ENCODE measurements around the gene INAFM2.

The INAFM2 gene

DNA sequence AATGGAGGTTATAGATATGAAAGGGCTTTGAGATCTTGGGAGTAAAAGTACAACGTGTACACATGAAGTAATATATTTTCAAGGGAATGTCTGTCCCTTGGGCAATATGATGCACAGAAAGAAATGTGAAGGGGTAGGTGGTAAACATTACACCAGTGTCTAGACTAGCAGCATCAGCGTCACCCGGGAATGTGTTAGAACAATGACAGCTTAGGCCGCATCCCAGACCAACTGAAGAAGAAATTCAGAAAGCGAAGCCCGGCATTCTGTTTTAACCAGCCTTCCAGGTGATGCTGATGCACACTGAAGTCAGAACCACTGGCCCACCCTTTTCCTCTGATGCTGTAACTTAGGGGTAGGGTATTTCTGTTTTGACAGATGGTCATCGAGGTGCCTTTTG is 6.3 kb downstream of the INAFM2 start:
- no peak for DNase-seq (ENCODE audit: low spot score)

GRCh38 chr15:40330368-40330836 is 6.9 kb downstream of the INAFM2 start:
- no peak for DNase-seq (ENCODE audit: low spot score)

DNA sequence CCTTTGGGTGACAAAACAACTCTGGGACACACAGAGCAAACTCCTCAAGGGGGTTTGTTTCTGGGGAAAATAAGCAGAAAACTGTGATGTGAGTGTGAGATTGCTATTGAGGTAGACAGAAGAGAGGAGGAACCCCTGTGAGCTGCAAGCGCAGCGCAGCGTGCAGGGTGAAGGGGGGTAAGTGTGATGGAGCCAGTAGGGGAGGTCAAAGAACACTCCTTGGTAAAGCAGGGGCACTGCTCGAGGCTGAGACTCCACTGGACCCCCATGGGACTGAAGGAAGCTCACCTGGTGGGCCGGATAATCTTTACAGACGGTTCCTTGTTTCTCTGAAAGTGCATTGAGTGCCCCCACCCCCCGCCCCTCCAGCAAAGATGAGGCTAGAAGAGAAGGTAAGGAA is 7.5 kb downstream of the INAFM2 start:
- DNase-seq (ENCODE audit: low spot score), result no peak

DNA sequence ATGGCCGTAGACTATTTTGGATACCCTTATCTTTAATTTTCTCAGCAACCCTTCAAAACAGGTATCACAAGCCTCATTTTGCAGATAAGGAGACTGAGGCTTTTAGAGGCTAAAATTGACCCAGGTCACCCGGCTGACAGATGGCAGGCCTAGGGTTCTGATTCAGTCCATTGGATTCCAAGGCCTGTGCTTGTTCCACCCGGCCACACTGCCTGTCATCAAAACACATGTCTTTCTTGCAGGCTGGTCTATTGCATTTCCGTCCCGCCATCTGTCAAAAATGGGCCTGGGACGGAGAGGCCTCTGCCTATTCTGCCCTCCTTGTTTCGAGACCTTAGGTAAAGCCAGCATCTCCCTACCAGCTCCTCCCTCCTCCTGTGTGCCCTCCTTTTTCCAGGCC is 8.1 kb downstream of the INAFM2 start:
- no peak for DNase-seq (ENCODE audit: low spot score)

DNA sequence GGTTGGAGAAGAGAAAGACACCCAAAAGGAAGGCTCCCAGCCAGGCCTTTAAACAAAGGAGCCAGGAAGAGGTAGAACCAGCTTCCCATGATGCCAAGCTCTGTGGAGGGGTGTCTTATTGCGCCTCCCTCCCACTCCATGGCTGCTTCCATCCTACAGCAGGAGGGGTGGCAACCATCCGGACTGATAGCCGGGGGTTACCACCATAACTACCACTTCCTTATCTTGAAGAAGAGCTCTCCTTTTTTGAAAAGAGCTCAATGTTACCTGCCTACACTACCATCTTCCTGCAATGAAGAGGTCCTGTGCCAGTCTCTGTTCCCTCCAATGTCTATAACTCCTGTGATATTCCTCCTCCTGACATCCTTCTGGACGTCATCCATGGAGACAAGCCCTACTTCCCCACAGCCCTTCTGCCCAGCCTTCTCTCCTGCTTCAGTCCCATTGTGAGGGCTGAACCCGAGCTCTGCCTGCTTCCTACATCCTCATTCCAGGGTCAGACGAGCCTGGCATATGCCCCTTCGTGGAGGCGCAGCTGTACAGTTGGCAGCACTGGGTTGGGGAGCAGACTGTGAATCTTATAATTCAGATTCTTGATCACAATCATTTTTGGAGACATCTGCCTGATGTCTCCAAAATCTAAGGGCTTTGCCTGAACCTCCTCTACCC is 8.8 kb downstream of the INAFM2 start:
- no peak for DNase-seq (ENCODE audit: low spot score)

DNA sequence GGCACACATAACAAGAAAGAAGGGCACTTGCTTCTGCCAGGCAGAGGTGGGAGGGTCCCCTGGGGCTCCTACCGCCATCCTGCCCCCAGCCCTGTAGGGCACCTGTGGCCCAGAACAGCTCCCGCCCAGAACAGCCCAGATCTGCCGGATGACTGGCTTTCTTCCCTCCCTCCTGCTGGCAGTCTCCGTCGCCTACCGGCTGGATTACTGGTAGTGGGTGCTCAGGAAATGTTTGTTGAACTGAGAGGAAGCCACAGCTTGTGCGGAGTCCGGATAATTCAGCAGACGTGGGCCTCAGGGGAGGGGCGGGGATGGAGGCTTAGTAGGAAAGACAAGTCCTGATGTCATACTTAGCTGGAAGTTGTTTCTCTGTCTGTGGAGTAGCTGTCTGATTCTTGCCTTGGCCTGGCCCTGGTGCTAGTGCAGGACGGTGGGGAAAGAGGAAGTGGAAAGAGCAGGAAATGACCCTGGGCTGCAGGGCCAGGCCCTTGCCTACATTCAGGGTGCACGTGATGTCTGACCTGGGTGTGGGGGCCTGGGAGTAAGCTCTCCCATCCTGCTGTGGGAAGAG is 10.5 kb downstream of the INAFM2 start:
- no peak for DNase-seq (ENCODE audit: low spot score)

- DNase-seq (ENCODE audit: low spot score), result no peak
Measured at GRCh38 chr15:40334541-40334940, 11.0 kb downstream of the INAFM2 start.

- DNase-seq (ENCODE audit: low spot score), result no peak
Measured at GRCh38 chr15:40334941-40335795, 11.7 kb downstream of the INAFM2 start.

GRCh38 chr15:40335938-40336743 is 12.6 kb downstream of the INAFM2 start:
- DNase-seq (ENCODE audit: low spot score), result no peak

DNA sequence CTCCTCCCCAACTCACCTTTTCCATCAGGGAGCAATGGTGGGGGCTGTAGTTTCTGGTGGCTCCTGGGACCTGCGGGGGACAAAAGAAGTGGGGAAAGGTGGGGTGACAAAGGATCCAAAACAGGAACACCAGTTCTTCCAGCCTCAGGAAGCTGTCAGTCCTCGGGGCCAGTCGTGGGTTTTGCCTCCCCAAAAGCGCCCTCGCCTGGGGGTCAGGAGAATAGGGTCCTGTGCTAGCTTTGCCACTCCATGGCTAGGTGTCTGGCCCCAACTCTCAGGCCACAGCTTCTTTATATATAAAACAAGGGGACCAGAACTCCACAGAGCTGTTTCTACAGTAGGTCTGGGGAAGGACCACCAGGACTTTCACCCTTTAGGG is 13.2 kb downstream of the INAFM2 start:
- DNase-seq (ENCODE audit: low spot score), result no peak

DNA sequence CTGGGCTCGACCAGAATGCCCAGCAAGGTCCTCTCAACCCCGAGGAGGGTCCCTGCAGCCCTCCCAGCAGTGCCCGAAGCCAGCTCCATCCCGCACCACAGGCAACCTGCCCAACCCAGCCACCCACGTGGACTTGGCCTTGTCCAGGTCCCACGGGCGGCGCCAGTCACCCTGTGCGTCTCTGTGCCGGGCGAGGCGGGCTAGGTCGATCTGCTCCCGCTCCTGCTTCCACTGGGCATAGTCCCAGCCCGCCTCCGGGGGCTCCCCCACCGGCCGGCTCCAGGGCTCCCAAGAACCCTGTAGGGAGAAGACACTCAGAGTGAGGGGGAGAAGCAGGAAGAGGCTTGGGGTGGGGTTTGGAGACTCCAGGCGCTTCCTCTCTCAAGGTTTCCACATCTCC is 14.1 kb downstream of the INAFM2 start:
- DNase-seq (ENCODE audit: low spot score), result no peak

- DNase-seq (ENCODE audit: low spot score), result peak; percentile 75
Measured at GRCh38 chr15:40338041-40338657, 14.7 kb downstream of the INAFM2 start.

GRCh38 chr15:40338921-40339620 is 15.6 kb downstream of the INAFM2 start:
- DNase-seq (ENCODE audit: low spot score), result peak; percentile 93

DNA sequence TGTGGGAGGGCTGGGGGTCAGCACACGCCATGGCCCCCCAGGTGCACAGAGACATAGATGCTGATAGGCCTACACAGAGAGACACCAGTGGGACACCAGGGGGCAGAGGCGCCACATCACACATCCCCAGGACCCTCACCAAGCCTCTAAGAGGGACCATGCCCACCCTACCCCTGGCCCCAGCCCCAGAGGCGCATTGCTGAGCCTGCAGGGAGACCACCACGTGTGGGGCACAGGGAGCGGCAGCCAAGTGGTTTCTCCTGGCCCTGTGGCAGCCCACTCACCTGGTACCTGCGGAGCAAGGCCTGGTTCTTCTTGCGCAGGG is 16.1 kb downstream of the INAFM2 start:
- no peak for DNase-seq (ENCODE audit: low spot score)

- peak; percentile 70 for DNase-seq (ENCODE audit: low spot score)
Measured at GRCh38 chr15:40340038-40340739, 16.7 kb downstream of the INAFM2 start.

DNA sequence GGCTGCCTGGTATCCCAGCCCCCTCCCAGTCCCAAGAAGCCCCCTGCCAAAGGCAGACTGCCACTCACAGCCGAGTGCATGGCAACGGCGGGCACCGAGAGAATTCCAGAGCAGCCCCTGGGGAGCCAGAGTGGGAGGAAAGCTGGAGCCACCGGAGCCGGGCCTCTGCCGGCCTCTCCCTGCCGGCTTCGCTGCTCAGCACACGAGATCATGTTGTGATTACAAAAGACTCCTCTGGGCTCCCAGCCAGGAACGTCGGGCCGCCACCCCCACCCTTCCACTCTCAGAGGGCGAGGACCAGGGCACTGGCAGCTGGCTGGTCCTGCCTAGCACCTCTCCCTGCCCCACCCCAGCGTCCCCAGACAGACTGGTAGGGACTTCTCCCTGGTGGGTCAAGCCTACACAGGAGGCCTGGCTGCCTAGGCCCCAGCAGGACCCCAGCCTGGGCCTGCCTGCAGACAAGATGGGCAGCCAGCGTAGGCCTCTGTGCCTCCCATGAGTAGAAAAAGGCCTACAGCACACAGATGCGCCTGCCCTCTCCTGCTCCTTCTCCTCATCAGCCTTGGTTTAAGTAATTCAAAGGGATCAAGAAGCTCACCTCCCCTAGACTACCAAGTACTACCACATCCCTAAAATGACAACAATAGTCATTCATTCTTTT is 17.4 kb downstream of the INAFM2 start, which contains the start of gene CCDC9B:
TSS of gene CCDC9B (minus strand) at position 200 of the 661 bp plus-strand sequence. CDS start at position 80, 120 bp downstream.
- DNase-seq (ENCODE audit: low spot score), result peak; percentile 89

GRCh38 chr15:40342416-40343320 is 19.2 kb downstream of the INAFM2 start:
- DNase-seq (ENCODE audit: low spot score), result no peak

- DNase-seq (ENCODE audit: low spot score), result peak; percentile 54
Measured at GRCh38 chr15:40343512-40343911, 20.0 kb downstream of the INAFM2 start.

DNA sequence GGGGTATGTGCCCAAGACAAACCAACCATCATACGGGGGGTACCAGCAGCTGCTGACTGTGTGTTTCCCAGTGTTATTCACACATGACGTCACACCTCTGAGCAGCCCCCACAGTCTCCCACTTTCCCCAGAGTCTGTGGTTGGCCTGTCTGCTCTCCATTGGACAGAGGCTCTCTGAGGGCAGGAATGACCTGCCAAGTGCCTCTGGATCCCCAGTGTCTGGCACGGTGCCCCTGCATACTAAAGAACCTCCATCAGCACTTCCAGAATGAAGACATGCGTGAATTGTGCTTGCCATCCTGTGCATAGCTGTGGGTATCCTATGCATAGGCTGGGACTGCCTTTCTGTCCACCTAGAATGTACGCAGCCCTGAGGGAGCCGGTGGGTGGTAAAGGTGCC is 20.7 kb downstream of the INAFM2 start:
- DNase-seq (ENCODE audit: low spot score), result no peak

Data from AG08396 (cell line).